HEK293 (cell line): ENCODE data around the gene CLMN.

ENCODE experiments used
- BCL11A ChIP-seq: fragments of 450-650 bp; formaldehyde crosslinking; IDR thresholded peaks from 2 replicates; pipeline ENCODE4 v1.5.1; 2016; ENCODE audit warnings: low read depth, missing biosample characterization, missing genetic modification characterization
- CTCF ChIP-seq: fragments of 450-650 bp; formaldehyde crosslinking; IDR thresholded peaks from 2 replicates; pipeline ENCODE4 v1.5.1; 2016; ENCODE audit warnings: missing biosample characterization, missing genetic modification characterization
- YY1 ChIP-seq: fragments of 450-650 bp; formaldehyde crosslinking; IDR thresholded peaks from 2 replicates; pipeline ENCODE4 v1.5.1; 2018; ENCODE audit warnings: missing biosample characterization, missing genetic modification characterization
- ZNF114 ChIP-seq: fragments of 450-650 bp; formaldehyde crosslinking; IDR thresholded peaks from 2 replicates; pipeline ENCODE4 v1.5.0; 2017; ENCODE audit warnings: missing biosample characterization, missing genetic modification characterization
- ZNF133 ChIP-seq: fragments of 450-650 bp; formaldehyde crosslinking; IDR thresholded peaks from 2 replicates; pipeline ENCODE4 v1.5.1; 2016; ENCODE audit warnings: missing biosample characterization, missing genetic modification characterization
- ZNF311 ChIP-seq: fragments of 450-650 bp; formaldehyde crosslinking; IDR thresholded peaks from 2 replicates; pipeline ENCODE4 v1.5.1; 2017; ENCODE audit warnings: missing biosample characterization, missing genetic modification characterization, borderline replicate concordance

- TF ChIP-seq CTCF (tag by site-specific recombination) = no peak
- no peak for TF ChIP-seq BCL11A (tag by site-specific recombination)
- TF ChIP-seq ZNF114 = no peak
- no peak for TF ChIP-seq ZNF311 (tag by site-specific recombination)
- no peak for TF ChIP-seq YY1
- no peak for TF ChIP-seq ZNF133 (tag by site-specific recombination)
Measured at GRCh38 chr14:95326987-95327386, 7.3 kb upstream of the CLMN start.
